ENCODE data around the gene KPNA6. TPM values are rescaled to one million over a fixed set of nuclear protein-coding genes. Genes with fewer than 3 reads are reported as not detected.

KPNA6 gene
- total and polyA plus RNA-seq, 2 of the 13 experiments (the other 11 are each of a cell fraction or from before 2014, with no cell fraction given) = 22.0 to 47.5 TPM

- TF ChIP-seq NCOA5 (CRISPR knock-in tag; IDR thresholded peaks at IDR 0.05) (no peak), ZNF678 (CRISPR knock-in tag; IDR thresholded peaks at IDR 0.05) (no peak), DR1 (CRISPR knock-in tag; IDR thresholded peaks at IDR 0.05) (no peak), ZNF572 (CRISPR knock-in tag; IDR thresholded peaks at IDR 0.05) (no peak), ATF4 (CRISPR knock-in tag; IDR thresholded peaks at IDR 0.05) (no peak), SPEN (CRISPR knock-in tag; IDR thresholded peaks at IDR 0.05; ENCODE audit: low read depth) (peak; percentile 70; the same call in 1 of the 2 replicates), GABPB1 (CRISPR knock-in tag; IDR thresholded peaks at IDR 0.05) (peak; percentile 72), ZFP36L1 (CRISPR knock-in tag; IDR thresholded peaks at IDR 0.05) (0 out of 2 replicates have a peak, but pooled peaks have one; percentile 70), TEAD3 (CRISPR knock-in tag; optimal IDR thresholded peaks at IDR 0.05; ENCODE audit: borderline replicate concordance) (peak; percentile 53), ATF1 (CRISPR knock-in tag; IDR thresholded peaks at IDR 0.05) (peak; percentile 88), ZNF253 (CRISPR knock-in tag; IDR thresholded peaks at IDR 0.05; ENCODE audit: borderline replicate concordance) (0 out of 2 replicates have a peak, but pooled peaks have one; percentile 19), MIER2 (CRISPR knock-in tag; IDR thresholded peaks at IDR 0.05) (no peak), ZNF564 (CRISPR knock-in tag; IDR thresholded peaks at IDR 0.05) (no peak), ZC3H13 (CRISPR knock-in tag; IDR thresholded peaks at IDR 0.05) (0 out of 2 replicates have a peak, but pooled peaks have one; percentile 45), ZNF230 (CRISPR knock-in tag; IDR thresholded peaks at IDR 0.05) (no peak), SAP130 (CRISPR knock-in tag; IDR thresholded peaks at IDR 0.05; ENCODE audit: low read depth) (peak; percentile 89), ZSCAN25 (CRISPR knock-in tag; IDR thresholded peaks at IDR 0.05) (no peak), SNAPC5 (CRISPR knock-in tag; IDR thresholded peaks at IDR 0.05; ENCODE audit: borderline replicate concordance) (no peak), NR2C2 (CRISPR knock-in tag; IDR thresholded peaks at IDR 0.05; ENCODE audit: borderline replicate concordance) (0 out of 2 replicates have a peak, but pooled peaks have one; percentile 26), SRSF4 (IDR thresholded peaks at IDR 0.05; ENCODE audit: low read depth, low read length, poor library complexity, severe bottlenecking) (no peak), ATF7-NPFF (CRISPR knock-in tag; IDR thresholded peaks at IDR 0.05; ENCODE audit: low read depth) (peak; percentile 80), SCMH1 (CRISPR knock-in tag; IDR thresholded peaks at IDR 0.05; ENCODE audit: borderline replicate concordance) (no peak), TBL1XR1 (IDR thresholded peaks at IDR 0.05; ENCODE audit: borderline replicate concordance, low read length, partially characterized antibody) (no peak), ZNF10 (CRISPR knock-in tag; IDR thresholded peaks at IDR 0.05; ENCODE audit: borderline replicate concordance, low read depth) (no peak)
- TF ChIP-seq, protein P1, sequence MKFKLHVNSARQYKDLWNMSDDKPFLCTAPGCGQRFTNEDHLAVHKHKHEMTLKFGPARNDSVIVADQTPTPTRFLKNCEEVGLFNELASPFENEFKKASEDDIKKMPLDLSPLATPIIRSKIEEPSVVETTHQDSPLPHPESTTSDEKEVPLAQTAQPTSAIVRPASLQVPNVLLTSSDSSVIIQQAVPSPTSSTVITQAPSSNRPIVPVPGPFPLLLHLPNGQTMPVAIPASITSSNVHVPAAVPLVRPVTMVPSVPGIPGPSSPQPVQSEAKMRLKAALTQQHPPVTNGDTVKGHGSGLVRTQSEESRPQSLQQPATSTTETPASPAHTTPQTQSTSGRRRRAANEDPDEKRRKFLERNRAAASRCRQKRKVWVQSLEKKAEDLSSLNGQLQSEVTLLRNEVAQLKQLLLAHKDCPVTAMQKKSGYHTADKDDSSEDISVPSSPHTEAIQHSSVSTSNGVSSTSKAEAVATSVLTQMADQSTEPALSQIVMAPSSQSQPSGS (CRISPR knock-in tag; IDR thresholded peaks at IDR 0.05) = peak; percentile 71
- TF ChIP-seq, protein P2, sequence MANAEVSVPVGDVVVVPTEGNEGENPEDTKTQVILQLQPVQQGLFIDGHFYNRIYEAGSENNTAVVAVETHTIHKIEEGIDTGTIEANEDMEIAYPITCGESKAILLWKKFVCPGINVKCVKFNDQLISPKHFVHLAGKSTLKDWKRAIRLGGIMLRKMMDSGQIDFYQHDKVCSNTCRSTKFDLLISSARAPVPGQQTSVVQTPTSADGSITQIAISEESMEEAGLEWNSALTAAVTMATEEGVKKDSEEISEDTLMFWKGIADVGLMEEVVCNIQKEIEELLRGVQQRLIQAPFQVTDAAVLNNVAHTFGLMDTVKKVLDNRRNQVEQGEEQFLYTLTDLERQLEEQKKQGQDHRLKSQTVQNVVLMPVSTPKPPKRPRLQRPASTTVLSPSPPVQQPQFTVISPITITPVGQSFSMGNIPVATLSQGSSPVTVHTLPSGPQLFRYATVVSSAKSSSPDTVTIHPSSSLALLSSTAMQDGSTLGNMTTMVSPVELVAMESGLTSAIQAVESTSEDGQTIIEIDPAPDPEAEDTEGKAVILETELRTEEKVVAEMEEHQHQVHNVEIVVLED (CRISPR knock-in tag; IDR thresholded peaks at IDR 0.05; ENCODE audit: borderline replicate concordance) = peak; percentile 68
Measured at GRCh38 chr1:32205401-32206370, 97.8 kb downstream of the KPNA6 start, which contains the start of gene IQCC (continued).
